A673 (cell line): ENCODE data around the gene USP2. TPM values are rescaled to one million over a fixed set of nuclear protein-coding genes. Genes with fewer than 3 reads are reported as not detected.

ENCODE experiments used
- BruUV-seq: library from RNA; stranded (reverse); fragments of 400-500 nt; replicated peaks from 2 replicates; lab custom pipeline; 2021; lab: Mats Ljungman, UMichigan
- CTCF ChIA-PET: fragments of 300-600 bp; sonication (Branson Sonifier 250); formaldehyde crosslinking; loops from one replicate; lab custom pipeline; 2022; ENCODE audit warnings: antibody characterized with exemption; lab: Charles Lee
- POLR2A ChIA-PET: fragments of 300-600 bp; sonication (Branson Sonifier 250); formaldehyde crosslinking; loops from one replicate; lab custom pipeline; 2022; ENCODE audit warnings: antibody characterized with exemption; ENCODE audit not compliant: low non-redundant PET; lab: Charles Lee
- DNase-seq: peaks from one replicate; pipeline ENCODE4 v3.0.0-alpha.2; 2015; ENCODE audit warnings: low spot score
- H3K27ac ChIP-seq: fragments of 200-600 bp; sonication (generic); 2 replicates; pipeline ENCODE4 v1.5.1; 2016; ENCODE audit warnings: mixed run types, low read depth, mild to moderate bottlenecking, mixed read lengths, antibody characterized with exemption, low read length; ENCODE audit not compliant: poor library complexity, severe bottlenecking
- H3K27me3 ChIP-seq: fragments of 200-600 bp; sonication (generic); replicated peaks from 2 replicates; pipeline ENCODE4 v1.6.1; 2017; ENCODE audit warnings: mixed run types, low read depth, mild to moderate bottlenecking, mixed read lengths, antibody characterized with exemption, low read length; ENCODE audit not compliant: insufficient read depth, poor library complexity
- H3K36me3 ChIP-seq: fragments of 200-600 bp; sonication (generic); 2 replicates; pipeline ENCODE4 v1.6.1; 2016; ENCODE audit warnings: mixed run types, mild to moderate bottlenecking, mixed read lengths, antibody characterized with exemption, low read length; ENCODE audit not compliant: insufficient read depth, poor library complexity, severe bottlenecking
- H3K4me1 ChIP-seq: fragments of 200-600 bp; sonication (generic); 2 replicates; pipeline ENCODE4 v1.6.1; 2017; ENCODE audit warnings: mixed run types, mild to moderate bottlenecking, mixed read lengths, antibody characterized with exemption, low read length; ENCODE audit not compliant: insufficient read depth, poor library complexity, severe bottlenecking
- H3K4me3 ChIP-seq: fragments of 200-600 bp; sonication (generic); 2 replicates; pipeline ENCODE4 v1.5.1; 2016; ENCODE audit warnings: low read depth, mixed run types, mild to moderate bottlenecking, mixed read lengths, low read length; ENCODE audit not compliant: poor library complexity, severe bottlenecking
- H3K9me3 ChIP-seq: fragments of 200-600 bp; sonication (generic); 2 replicates; pipeline ENCODE4 v1.6.1; 2016; ENCODE audit warnings: mixed run types, low read depth, mild to moderate bottlenecking, mixed read lengths, antibody characterized with exemption, low read length; ENCODE audit not compliant: poor library complexity, severe bottlenecking
- EZH2 ChIP-seq: fragments of 200-600 bp; sonication (generic); IDR thresholded peaks from 2 replicates; pipeline ENCODE4 v1.6.1; 2017; ENCODE audit warnings: borderline replicate concordance, low read depth, mild to moderate bottlenecking, mixed read lengths, antibody characterized with exemption, low read length; ENCODE audit not compliant: poor library complexity, severe bottlenecking
- intact Hi-C: fragments of 100-400 bp; cut with micrococcal nuclease; formaldehyde crosslinking; loops from one replicate; pipeline ENCODE4 v1.10.0; 2022; ENCODE audit not compliant: unreplicated experiment
- total RNA-seq: library from RNA; stranded (reverse); gene quantifications from 2 replicates; pipeline ENCODE4 v1.2.3, GENCODE V29; 2021
- TF ChIP-seq, protein P1 (sequence below): fragments of 300-800, 200-600 bp; sonication (generic); conservative IDR thresholded peaks from 2 replicates; pipeline ENCODE4 v1.5.1; 2017; ENCODE audit warnings: low read depth, mild to moderate bottlenecking, antibody characterized with exemption, low read length, moderate library complexity, mixed read lengths

Gene USP2
- total RNA-seq, 1 experiment from 2014 or later: 4.8 TPM

DNA sequence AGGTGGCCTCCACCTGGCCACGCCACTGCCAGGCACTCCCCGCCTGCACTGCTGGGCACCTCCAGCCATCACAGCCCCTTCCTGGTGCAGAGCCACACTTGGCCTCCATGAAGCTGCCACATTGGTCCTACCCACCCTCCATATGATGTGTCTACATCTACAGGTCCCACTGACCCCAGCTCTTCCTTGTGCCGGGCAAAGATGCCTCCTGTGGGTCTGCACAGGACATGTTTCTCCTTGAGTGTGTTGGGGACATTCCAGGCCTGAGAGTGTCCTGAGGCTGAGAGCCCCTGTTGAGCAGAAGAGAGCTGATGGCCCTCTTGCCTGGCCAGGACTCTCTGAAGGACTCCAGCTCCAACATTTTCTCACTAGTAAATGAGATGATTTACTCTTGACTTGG, 34.0 kb upstream of the USP2 start:
- CTCF ChIA-PET: interaction anchor here (0.7 kb wide), 1 partner anchor 487 kb away, joined by 3 read pairs; no protein-coding TSS in a partner anchor

GRCh38 chr11:119414734-119415133, 33.2 kb upstream of the USP2 start:
- ChIA-PET CTCF (interaction anchor here (0.7 kb wide), 1 partner anchor 486 kb away, joined by 3 read pairs; no protein-coding TSS in a partner anchor), POLR2A (no interaction called here)
- Histone ChIP-seq H3K4me3 (no peak overlapping the region), H3K27ac (no peak overlapping the region), H3K36me3 (peaks cover 13% of the 10 kb centered on the region), H3K27me3 (no peaks in the 10 kb centered on the region), H3K4me1 (peaks cover 4% of the 10 kb centered on the region), H3K9me3 (no peaks in the 10 kb centered on the region)
- no TSS peak for BruUV-seq
- no peak for TF ChIP-seq EZH2
- TF ChIP-seq, protein P1, sequence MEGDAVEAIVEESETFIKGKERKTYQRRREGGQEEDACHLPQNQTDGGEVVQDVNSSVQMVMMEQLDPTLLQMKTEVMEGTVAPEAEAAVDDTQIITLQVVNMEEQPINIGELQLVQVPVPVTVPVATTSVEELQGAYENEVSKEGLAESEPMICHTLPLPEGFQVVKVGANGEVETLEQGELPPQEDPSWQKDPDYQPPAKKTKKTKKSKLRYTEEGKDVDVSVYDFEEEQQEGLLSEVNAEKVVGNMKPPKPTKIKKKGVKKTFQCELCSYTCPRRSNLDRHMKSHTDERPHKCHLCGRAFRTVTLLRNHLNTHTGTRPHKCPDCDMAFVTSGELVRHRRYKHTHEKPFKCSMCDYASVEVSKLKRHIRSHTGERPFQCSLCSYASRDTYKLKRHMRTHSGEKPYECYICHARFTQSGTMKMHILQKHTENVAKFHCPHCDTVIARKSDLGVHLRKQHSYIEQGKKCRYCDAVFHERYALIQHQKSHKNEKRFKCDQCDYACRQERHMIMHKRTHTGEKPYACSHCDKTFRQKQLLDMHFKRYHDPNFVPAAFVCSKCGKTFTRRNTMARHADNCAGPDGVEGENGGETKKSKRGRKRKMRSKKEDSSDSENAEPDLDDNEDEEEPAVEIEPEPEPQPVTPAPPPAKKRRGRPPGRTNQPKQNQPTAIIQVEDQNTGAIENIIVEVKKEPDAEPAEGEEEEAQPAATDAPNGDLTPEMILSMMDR: no peak
- no peak for DNase-seq
- intact Hi-C loops: no loop called here

More for the DNA sequence above, 34.0 kb upstream of the USP2 start:
- TF ChIP-seq EZH2: no peak
- TF ChIP-seq, protein P1: no peak
- no peak for DNase-seq
- no TSS peak for BruUV-seq
- peaks cover 19% of the 10 kb centered on the region for H3K36me3 ChIP-seq
- POLR2A ChIA-PET: no interaction called here
- no peak overlapping the region for H3K27ac ChIP-seq
- peaks cover 7% of the 10 kb centered on the region for H3K4me1 ChIP-seq
- H3K9me3 ChIP-seq: no peaks in the 10 kb centered on the region
- H3K27me3 ChIP-seq: no peaks in the 10 kb centered on the region
- intact Hi-C loops: no loop called here
- no peak overlapping the region for H3K4me3 ChIP-seq

DNA sequence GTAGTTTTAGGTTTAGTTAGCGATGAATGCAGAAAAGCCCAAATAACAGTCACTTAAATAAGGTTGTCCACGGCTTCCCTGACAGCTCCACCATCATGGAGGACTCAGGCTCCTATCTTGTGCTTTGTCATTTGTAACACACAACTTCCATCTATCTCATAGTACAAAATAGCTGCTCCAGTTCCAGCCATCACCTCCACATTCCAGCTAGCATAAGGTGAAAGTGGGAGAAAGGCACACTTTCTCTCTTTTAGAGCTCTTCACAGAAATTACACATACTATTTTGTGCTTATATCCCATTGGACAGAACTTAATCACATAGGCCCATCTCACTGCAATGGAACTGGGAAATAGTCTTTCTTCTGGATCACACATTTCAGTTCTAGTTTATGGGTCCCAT, 32.8 kb upstream of the USP2 start:
- Histone ChIP-seq H3K27me3 (no peaks in the 10 kb centered on the region), H3K36me3 (peaks cover 9% of the 10 kb centered on the region), H3K9me3 (no peaks in the 10 kb centered on the region), H3K27ac (no peak overlapping the region), H3K4me1 (peaks cover 4% of the 10 kb centered on the region), H3K4me3 (no peak overlapping the region)
- intact Hi-C loops: no loop called here
- ChIA-PET CTCF (no interaction called here), POLR2A (no interaction called here)
- DNase-seq: no peak
- TF ChIP-seq, protein P1: no peak
- TF ChIP-seq EZH2: no peak
- BruUV-seq: no TSS peak
